ENCODE data around the gene DDN.

The DDN gene

DNA sequence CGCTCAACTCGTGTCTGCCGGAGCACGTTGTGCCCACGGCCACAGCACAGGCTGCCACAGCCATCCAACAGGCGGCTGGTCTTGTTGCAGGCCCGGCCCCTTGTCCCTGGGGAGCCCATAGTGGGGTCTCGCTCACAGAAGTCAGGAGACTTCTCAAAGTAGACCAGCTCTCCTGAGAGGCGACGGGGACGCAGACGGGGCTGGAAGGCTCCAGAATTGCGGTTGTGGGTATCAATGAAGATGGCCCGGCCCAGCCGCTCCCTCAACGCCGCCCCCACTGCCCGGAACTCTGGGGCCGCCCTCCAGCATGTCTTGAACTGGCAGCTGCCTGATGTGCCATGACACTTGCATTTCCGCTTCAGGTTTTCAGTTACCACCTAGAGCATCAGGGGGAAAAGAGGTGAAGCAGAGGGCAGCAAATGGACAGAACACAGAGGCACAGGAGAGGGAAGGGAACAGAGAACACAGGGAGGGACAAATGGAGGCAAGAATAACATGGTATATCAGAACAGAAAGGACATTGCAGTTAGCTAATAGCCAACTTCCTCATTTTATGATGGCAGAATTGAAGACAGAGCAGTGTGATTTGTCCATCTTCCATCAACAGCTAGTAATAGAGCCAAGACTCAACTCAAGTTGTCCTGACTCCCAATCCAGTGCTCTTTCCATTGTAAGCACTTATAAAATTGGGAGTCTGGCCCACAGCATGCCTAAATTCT lies 32.8 kb downstream of the DDN start:
- Histone ChIP-seq H3K9ac (ENCODE audit: low read length) (no peak overlapping the region), H3K4me3 (ENCODE audit: low read length) (no peak overlapping the region), H3K27ac (ENCODE audit: low read length) (no peak overlapping the region), H3K27me3 (ENCODE audit: control insufficient read depth, insufficient read depth, low read length) (peaks cover 50% of the 10 kb centered on the region), H3K36me3 (ENCODE audit: control insufficient read depth, low read depth, low read length) (no peaks in the 10 kb centered on the region), H3K9me3 (ENCODE audit: control insufficient read depth, low read depth, low read length) (no peaks in the 10 kb centered on the region), H3K4me1 (ENCODE audit: control insufficient read depth, low read depth, low read length) (peaks cover 61% of the 10 kb centered on the region)

DNA sequence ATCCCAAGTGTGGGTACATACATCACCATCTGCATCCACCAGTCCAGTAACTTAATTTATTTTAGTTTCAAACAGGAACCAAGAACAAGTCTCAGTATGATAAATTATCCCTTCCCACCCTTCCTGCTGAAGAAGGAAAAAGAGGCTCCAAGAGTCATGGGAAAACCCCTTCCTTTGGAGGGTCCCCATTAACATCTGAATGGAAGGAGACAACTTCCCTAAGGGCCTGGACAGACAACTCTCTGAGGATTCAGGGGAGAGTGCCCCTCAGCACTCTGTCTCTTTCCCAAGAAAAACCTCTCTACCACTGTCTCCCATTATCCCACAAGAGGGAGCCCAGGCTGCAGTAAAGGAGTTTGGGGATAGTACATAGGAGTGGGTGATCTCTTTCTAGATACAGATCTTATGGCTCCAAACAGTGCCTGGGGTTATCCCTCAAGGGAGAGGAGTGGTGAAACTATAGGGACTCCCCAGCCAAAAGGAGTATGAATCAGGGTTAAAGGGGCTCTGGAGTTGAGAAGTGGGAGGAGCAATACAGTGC lies 33.8 kb downstream of the DDN start:
- no peaks in the 10 kb centered on the region for H3K9me3 ChIP-seq (ENCODE audit: control insufficient read depth, low read depth, low read length)
- H3K27me3 ChIP-seq (ENCODE audit: control insufficient read depth, insufficient read depth, low read length): peaks cover 41% of the 10 kb centered on the region
- no peaks in the 10 kb centered on the region for H3K36me3 ChIP-seq (ENCODE audit: control insufficient read depth, low read depth, low read length)
- peak overlapping the region; percentile 87 for H3K27ac ChIP-seq (ENCODE audit: low read length)
- H3K9ac ChIP-seq (ENCODE audit: low read length): no peak overlapping the region
- peak overlapping the region; percentile 41 for H3K4me3 ChIP-seq (ENCODE audit: low read length)
- H3K4me1 ChIP-seq (ENCODE audit: control insufficient read depth, low read depth, low read length): peaks cover 52% of the 10 kb centered on the region

DNA sequence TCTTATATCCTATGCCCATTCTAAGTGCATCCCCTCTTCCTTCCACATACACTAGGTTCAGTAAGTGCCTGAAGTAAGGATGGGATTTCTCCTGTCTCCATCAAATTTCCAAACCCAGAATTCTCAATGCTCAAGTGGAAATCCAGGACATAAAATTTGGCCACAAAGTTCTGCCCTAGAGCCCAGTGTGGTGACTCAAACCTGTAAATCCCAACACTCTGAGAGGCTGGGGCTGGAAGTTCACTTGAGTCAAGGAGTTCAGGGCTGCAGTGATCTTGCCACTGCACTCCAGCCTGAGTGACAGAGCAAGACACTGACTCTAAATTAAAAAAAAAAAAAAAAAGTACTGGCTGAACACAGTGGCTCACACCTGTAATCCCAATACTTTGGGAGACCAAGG lies 37.4 kb downstream of the DDN start:
- H3K4me1 ChIP-seq (ENCODE audit: control insufficient read depth, low read depth, low read length): peaks cover 30% of the 10 kb centered on the region
- H3K4me3 ChIP-seq (ENCODE audit: low read length): no peak overlapping the region
- no peaks in the 10 kb centered on the region for H3K36me3 ChIP-seq (ENCODE audit: control insufficient read depth, low read depth, low read length)
- no peak overlapping the region for H3K27ac ChIP-seq (ENCODE audit: low read length)
- peaks cover 12% of the 10 kb centered on the region for H3K27me3 ChIP-seq (ENCODE audit: control insufficient read depth, insufficient read depth, low read length)
- H3K9ac ChIP-seq (ENCODE audit: low read length): no peak overlapping the region
- H3K9me3 ChIP-seq (ENCODE audit: control insufficient read depth, low read depth, low read length): no peaks in the 10 kb centered on the region

DNA sequence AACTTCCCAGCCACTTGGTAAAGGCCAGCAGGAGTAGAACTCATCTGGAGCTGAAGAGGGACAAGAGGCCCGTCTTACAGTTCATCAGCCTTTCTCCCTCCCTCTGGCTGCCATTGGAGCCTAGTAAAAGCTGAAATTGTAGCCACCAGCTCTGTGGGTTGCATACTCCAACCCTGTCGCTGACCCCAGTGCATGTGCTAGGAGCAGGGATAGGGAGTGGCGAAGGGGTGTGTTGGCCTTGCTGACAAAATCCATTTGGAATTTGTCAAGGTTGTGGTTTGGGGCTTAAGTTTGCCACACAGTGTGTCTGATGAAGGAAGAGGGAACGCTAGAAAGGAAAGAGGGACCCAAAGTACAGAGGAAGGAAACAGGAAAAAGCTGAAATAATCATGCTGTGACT lies 37.8 kb downstream of the DDN start:
- Histone ChIP-seq H3K4me3 (ENCODE audit: low read length) (no peak overlapping the region), H3K27me3 (ENCODE audit: control insufficient read depth, insufficient read depth, low read length) (peaks cover 8% of the 10 kb centered on the region), H3K4me1 (ENCODE audit: control insufficient read depth, low read depth, low read length) (peaks cover 27% of the 10 kb centered on the region), H3K36me3 (ENCODE audit: control insufficient read depth, low read depth, low read length) (no peaks in the 10 kb centered on the region), H3K9me3 (ENCODE audit: control insufficient read depth, low read depth, low read length) (no peaks in the 10 kb centered on the region), H3K9ac (ENCODE audit: low read length) (no peak overlapping the region), H3K27ac (ENCODE audit: low read length) (no peak overlapping the region)

DNA sequence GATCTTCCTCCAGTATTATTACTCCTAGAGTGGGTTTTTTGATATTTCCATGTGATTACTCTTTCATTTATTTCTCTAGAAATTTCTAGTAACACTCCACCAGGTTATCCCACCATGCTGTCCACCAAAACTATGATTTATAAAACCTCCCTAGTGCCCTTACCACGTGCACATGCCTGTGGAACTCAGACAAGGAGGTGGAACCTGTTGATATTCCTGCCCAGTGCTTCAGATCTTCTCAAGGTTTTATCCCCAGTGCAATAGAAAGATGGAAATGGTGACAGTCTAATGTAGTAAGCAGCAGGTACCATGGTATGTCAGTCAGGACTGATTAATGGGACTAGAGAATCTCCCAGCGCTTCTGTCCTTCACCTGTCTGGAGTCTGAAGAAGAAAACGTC lies 38.3 kb downstream of the DDN start:
- Histone ChIP-seq H3K4me1 (ENCODE audit: control insufficient read depth, low read depth, low read length) (peaks cover 23% of the 10 kb centered on the region), H3K4me3 (ENCODE audit: low read length) (no peak overlapping the region), H3K9me3 (ENCODE audit: control insufficient read depth, low read depth, low read length) (no peaks in the 10 kb centered on the region), H3K9ac (ENCODE audit: low read length) (no peak overlapping the region), H3K27me3 (ENCODE audit: control insufficient read depth, insufficient read depth, low read length) (peaks cover 3% of the 10 kb centered on the region), H3K36me3 (ENCODE audit: control insufficient read depth, low read depth, low read length) (no peaks in the 10 kb centered on the region), H3K27ac (ENCODE audit: low read length) (no peak overlapping the region)

DNA sequence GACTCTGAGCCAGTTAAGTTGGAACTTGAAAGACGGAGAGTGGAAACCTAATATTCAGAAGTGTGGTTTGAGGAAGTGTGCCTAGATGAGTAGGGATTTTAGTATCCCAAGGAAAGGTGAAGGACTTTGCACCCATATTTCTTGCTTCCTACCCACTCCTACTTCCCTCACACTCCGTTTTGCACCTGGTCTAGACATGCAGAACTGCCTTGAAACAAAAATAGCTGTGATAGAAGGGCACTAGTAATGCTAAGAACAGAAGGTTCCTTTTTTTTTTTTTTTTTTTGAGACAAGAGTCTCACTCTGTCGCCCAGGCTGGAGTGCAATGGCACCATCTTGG lies 41.2 kb downstream of the DDN start:
- Histone ChIP-seq H3K4me3 (ENCODE audit: low read length) (peak overlapping the region; percentile 79), H3K4me1 (ENCODE audit: control insufficient read depth, low read depth, low read length) (peaks cover 17% of the 10 kb centered on the region), H3K27me3 (ENCODE audit: control insufficient read depth, insufficient read depth, low read length) (no peaks in the 10 kb centered on the region), H3K27ac (ENCODE audit: low read length) (peak overlapping the region; percentile 13), H3K9me3 (ENCODE audit: control insufficient read depth, low read depth, low read length) (no peaks in the 10 kb centered on the region), H3K36me3 (ENCODE audit: control insufficient read depth, low read depth, low read length) (peaks cover 23% of the 10 kb centered on the region), H3K9ac (ENCODE audit: low read length) (peak overlapping the region; percentile 95)

DNA sequence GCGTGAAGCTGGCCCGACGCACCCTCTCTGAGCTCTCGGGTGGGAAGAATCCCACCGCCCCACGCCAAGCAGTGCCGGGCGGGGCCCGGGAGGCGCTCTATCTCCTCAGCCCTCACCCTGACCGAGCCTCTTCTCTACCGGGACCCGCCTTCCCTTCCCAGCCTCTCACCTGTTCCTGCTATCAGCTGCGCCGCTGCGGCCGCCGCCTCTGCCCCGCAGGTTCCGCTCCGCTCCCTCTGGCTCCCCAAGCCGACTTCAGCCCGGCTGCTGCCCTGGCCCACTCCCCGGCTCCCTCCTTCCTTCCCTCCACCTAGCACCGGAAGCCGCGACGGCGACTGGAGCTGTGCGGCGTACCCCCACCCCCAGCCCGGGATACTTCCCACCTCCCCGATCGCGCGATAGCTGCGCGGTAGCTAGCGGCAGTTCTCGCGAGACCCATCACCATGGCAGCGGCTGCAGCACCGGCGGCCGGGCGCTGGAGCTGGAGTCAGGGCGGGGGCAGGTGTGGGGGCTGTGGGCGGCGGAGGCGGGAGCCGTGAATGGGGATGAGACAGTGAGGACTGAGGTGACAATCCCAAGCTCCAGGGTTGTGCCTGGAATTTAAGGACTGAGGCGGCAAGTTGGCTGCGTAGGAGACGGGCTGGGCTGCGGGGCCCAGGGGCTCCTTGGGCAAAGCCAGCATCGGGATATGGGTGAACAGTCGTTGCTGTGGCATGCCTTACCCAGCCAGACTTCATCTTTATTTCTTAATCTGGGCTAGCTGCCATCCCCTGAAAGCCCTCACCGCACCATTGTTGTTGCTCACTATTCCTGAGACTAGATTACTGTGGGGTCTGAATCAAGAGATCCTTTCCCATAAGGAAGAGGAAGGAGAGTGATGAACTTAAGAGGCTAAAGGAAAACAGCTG lies 41.8 kb downstream of the DDN start, which contains the start of gene ARF3:
TSS of gene ARF3 (minus strand) at position 347 of the 908 bp plus-strand sequence. CDS start 16,392 bp downstream, outside the sequence.
- no peaks in the 10 kb centered on the region for H3K9me3 ChIP-seq (ENCODE audit: control insufficient read depth, low read depth, low read length)
- peak within 1 kb of the TSS; percentile 95 for H3K9ac ChIP-seq (ENCODE audit: low read length)
- H3K27ac ChIP-seq (ENCODE audit: low read length): peak within 1 kb of the TSS; percentile 81

DNA sequence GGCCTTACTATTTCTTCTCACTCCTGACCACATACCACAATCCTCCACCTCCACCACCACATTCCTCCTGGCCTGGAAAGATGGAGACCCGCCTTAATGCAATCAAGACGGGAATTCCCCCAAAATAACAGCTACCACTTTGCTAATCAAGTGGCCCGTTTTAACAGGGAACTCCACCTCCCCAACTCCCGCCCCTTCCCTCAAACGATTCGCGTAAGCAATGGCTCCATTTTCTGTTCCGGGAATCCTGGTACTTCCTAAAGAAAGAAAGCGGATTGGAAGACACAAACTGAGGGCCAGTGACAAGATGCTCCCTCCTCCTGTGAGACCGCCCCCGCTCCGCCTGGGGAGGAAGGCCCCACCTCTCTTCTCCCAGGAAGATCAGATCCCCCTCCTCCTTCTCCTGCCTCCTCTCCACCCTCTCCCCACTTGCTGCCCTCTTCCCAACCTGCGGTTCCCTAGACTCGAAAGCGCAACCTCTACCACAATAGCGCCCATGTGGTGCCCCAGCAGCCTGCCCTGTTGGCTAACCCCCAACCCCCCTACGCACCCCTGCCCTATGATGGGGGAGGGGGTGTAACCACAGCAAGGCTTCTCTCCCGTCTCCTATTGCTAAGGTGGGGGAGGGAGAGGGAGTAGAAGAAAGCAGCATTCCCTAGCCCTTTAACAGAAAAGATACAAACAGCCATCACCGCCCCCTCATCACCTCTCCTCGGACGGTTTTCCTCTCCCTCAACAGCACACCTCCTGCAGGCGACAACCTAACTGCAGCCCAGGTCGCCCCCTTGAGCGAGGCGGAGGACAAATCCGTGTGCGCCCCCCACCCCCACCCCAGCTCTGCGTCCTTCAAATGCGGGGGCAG lies 42.7 kb downstream of the DDN start:
- no peaks in the 10 kb centered on the region for H3K27me3 ChIP-seq (ENCODE audit: control insufficient read depth, insufficient read depth, low read length)
- no peaks in the 10 kb centered on the region for H3K9me3 ChIP-seq (ENCODE audit: control insufficient read depth, low read depth, low read length)
- peaks cover 17% of the 10 kb centered on the region for H3K4me1 ChIP-seq (ENCODE audit: control insufficient read depth, low read depth, low read length)
- peak overlapping the region; percentile 81 for H3K27ac ChIP-seq (ENCODE audit: low read length)
- peaks cover 34% of the 10 kb centered on the region for H3K36me3 ChIP-seq (ENCODE audit: control insufficient read depth, low read depth, low read length)
- H3K9ac ChIP-seq (ENCODE audit: low read length): peak overlapping the region; percentile 95
- peak overlapping the region; percentile 79 for H3K4me3 ChIP-seq (ENCODE audit: low read length)

More for the DNA sequence above, 41.8 kb downstream of the DDN start, which contains the start of gene ARF3:
- Histone ChIP-seq H3K4me3 (ENCODE audit: low read length) (peak within 1 kb of the TSS; percentile 79), H3K36me3 (ENCODE audit: control insufficient read depth, low read depth, low read length) (peaks cover 29% of the 10 kb centered on the region), H3K4me1 (ENCODE audit: control insufficient read depth, low read depth, low read length) (peaks cover 17% of the 10 kb centered on the region), H3K27me3 (ENCODE audit: control insufficient read depth, insufficient read depth, low read length) (no peaks in the 10 kb centered on the region)

DNA sequence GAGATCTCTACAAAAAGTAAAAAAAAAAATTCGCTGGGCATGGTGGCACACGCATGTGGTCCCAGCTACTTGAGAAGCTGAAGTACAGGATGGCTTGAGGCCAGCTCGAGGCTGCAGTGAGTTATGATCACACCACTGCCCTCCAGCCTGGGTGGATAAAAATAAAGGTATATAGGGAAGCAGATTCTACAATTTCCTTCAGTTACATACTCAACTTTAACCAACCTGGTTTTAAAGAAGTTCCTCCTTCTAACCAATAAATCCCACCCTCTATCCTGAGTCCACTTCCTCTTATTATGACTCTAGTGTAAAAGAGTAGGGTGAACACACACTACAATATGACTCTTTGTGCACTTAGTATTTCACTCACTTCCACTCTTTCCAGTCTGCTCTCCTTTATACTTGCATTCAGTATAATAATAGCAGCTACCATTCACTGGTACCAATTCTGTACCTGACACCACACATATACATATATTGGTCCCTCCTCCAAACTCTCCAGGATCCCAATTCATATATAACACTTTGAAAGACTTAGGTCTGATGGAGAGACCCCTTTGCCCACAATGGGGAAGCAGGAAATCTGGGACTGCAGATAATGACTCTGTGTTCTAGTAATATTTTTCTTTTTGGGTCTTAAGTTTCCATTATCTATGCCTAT lies 44.2 kb downstream of the DDN start:
- no peaks in the 10 kb centered on the region for H3K27me3 ChIP-seq (ENCODE audit: control insufficient read depth, insufficient read depth, low read length)
- no peak overlapping the region for H3K27ac ChIP-seq (ENCODE audit: low read length)
- H3K36me3 ChIP-seq (ENCODE audit: control insufficient read depth, low read depth, low read length): peaks cover 34% of the 10 kb centered on the region
- peaks cover 17% of the 10 kb centered on the region for H3K4me1 ChIP-seq (ENCODE audit: control insufficient read depth, low read depth, low read length)
- H3K9ac ChIP-seq (ENCODE audit: low read length): no peak overlapping the region
- peak overlapping the region; percentile 79 for H3K4me3 ChIP-seq (ENCODE audit: low read length)
- H3K9me3 ChIP-seq (ENCODE audit: control insufficient read depth, low read depth, low read length): no peaks in the 10 kb centered on the region

DNA sequence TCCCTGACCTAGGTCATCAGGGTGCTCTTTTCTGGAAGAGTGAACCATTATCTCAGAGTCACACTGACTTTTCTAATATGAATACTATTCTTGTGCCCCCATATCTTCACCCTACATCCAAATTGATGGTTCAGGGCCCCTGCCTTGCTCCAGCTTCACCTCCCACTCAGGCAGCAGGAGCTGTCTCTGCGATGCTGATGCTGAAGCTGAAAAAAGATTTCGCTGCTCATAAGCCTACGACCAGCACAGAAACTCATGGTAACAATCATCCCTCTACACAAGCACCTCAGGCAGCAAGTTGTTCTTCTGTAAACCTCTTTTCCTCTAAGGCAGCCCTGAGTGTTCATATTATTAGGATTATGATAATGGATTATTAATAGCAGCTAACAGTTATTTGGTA lies 45.1 kb downstream of the DDN start:
- no peaks in the 10 kb centered on the region for H3K27me3 ChIP-seq (ENCODE audit: control insufficient read depth, insufficient read depth, low read length)
- peaks cover 17% of the 10 kb centered on the region for H3K4me1 ChIP-seq (ENCODE audit: control insufficient read depth, low read depth, low read length)
- H3K9ac ChIP-seq (ENCODE audit: low read length): no peak overlapping the region
- H3K4me3 ChIP-seq (ENCODE audit: low read length): no peak overlapping the region
- H3K36me3 ChIP-seq (ENCODE audit: control insufficient read depth, low read depth, low read length): peaks cover 40% of the 10 kb centered on the region
- no peak overlapping the region for H3K27ac ChIP-seq (ENCODE audit: low read length)
- H3K9me3 ChIP-seq (ENCODE audit: control insufficient read depth, low read depth, low read length): no peaks in the 10 kb centered on the region

Measured in iPS-18a (cell line).